Neuronal stem cell (in vitro differentiated cells): Measurements from ENCODE around the gene P3H3.
"Not testable (repeated sequence)": the region's sequence is repeated elsewhere in the genome, so short reads cannot be mapped to it uniquely, and the experiment has no call there.

Source experiments
- DNase-seq: peaks from one replicate; pipeline ENCODE4 v3.0.0-alpha.2; 2013; ENCODE audit warnings: low spot score
- H2AFZ ChIP-seq: one replicate; pipeline ENCODE4 v1.6.1; 2013; ENCODE audit warnings: mild to moderate bottlenecking, low read length, inconsistent platforms
- H2AK5ac ChIP-seq: 2 replicates; pipeline ENCODE4 v1.6.1; 2013; ENCODE audit warnings: low read depth, mild to moderate bottlenecking, inconsistent platforms, low read length, moderate library complexity, mixed read lengths
- H2BK120ac ChIP-seq: 2 replicates; pipeline ENCODE4 v1.6.1; 2013; ENCODE audit warnings: low read depth, mild to moderate bottlenecking, inconsistent platforms, low read length, moderate library complexity, mixed read lengths
- H2BK12ac ChIP-seq: one replicate; pipeline ENCODE4 v1.6.1; 2013; ENCODE audit warnings: low read length, inconsistent platforms
- H2BK15ac ChIP-seq: 2 replicates; pipeline ENCODE4 v1.6.1; 2013; ENCODE audit warnings: mild to moderate bottlenecking, low read length, inconsistent platforms, mixed read lengths
- H2BK5ac ChIP-seq: one replicate; pipeline ENCODE4 v1.6.1; 2013; ENCODE audit warnings: inconsistent platforms, mild to moderate bottlenecking, low read length, moderate library complexity
- H3K14ac ChIP-seq: one replicate; pipeline ENCODE4 v1.6.1; 2013; ENCODE audit warnings: low read length, inconsistent platforms
- H3K18ac ChIP-seq: 2 replicates; pipeline ENCODE4 v1.6.1; 2013; ENCODE audit warnings: low read length, inconsistent platforms
- H3K23ac ChIP-seq: 2 replicates; pipeline ENCODE4 v1.6.1; 2013; ENCODE audit warnings: low read depth, mild to moderate bottlenecking, mixed read lengths, low read length, inconsistent platforms; ENCODE audit not compliant: poor library complexity
- H3K27ac ChIP-seq: replicated peaks from 3 replicates; pipeline ENCODE4 v1.5.1; 2013; ENCODE audit warnings: low read length, inconsistent platforms
- H3K27me3 ChIP-seq, 3 experiments: 2 replicates each; pipeline ENCODE4 v1.6.1; 2013; ENCODE audit warnings: low read length in 3 of 3, mild to moderate bottlenecking in 2 of 3, inconsistent platforms in 1 of 3, low read depth in 1 of 3, mixed read lengths in 1 of 3, moderate library complexity in 1 of 3; ENCODE audit not compliant: control insufficient read depth in 3 of 3, insufficient read depth in 3 of 3
- H3K36me3 ChIP-seq, 2 donors: replicated peaks in 1 of 2; 2 replicates each; pipeline ENCODE4 v1.6.1; 2013; ENCODE audit warnings: low read length in 2 of 2; ENCODE audit not compliant: control insufficient read depth in 2 of 2, insufficient read depth in 2 of 2
- H3K4ac ChIP-seq: 2 replicates; pipeline ENCODE4 v1.6.1; 2013; ENCODE audit warnings: inconsistent platforms, mild to moderate bottlenecking, low read length, moderate library complexity
- H3K4me1 ChIP-seq, 2 donors: 1 replicate in 1 of 2; 2 replicates in 1 of 2; pipeline ENCODE4 v1.6.1; 2013; ENCODE audit warnings: low read length in 2 of 2, low read depth in 1 of 2; ENCODE audit not compliant: control insufficient read depth in 2 of 2, insufficient read depth in 1 of 2
- H3K4me2 ChIP-seq: one replicate; pipeline ENCODE4 v1.6.1; 2013; ENCODE audit warnings: mild to moderate bottlenecking, low read length, inconsistent platforms; ENCODE audit not compliant: insufficient read depth, poor library complexity, severe bottlenecking
- H3K4me3 ChIP-seq, 2 donors: 2 replicates each; pipeline ENCODE4 v1.5.1; 2013; ENCODE audit warnings: low read length in 2 of 2, mild to moderate bottlenecking in 2 of 2, inconsistent platforms in 1 of 2, moderate library complexity in 1 of 2
- H3K79me1 ChIP-seq: one replicate; pipeline ENCODE4 v1.6.1; 2013; ENCODE audit warnings: low read depth, mild to moderate bottlenecking, inconsistent platforms, low read length, moderate library complexity
- H3K9ac ChIP-seq: one replicate; pipeline ENCODE4 v1.6.1; 2013; ENCODE audit warnings: mild to moderate bottlenecking, low read depth, low read length, inconsistent platforms; ENCODE audit not compliant: poor library complexity
- H3K9me3 ChIP-seq, 2 donors: replicated peaks in 1 of 2; 2 replicates each; pipeline versions ENCODE3 to v1.6.1; 2013; ENCODE audit warnings: low read length in 2 of 2, mild to moderate bottlenecking in 2 of 2, inconsistent platforms in 1 of 2, low read depth in 1 of 2, mixed read lengths in 1 of 2, moderate library complexity in 1 of 2; ENCODE audit not compliant: control insufficient read depth in 2 of 2, insufficient read depth in 1 of 2
- H4K8ac ChIP-seq: one replicate; pipeline ENCODE4 v1.6.1; 2013; ENCODE audit warnings: low read depth, mild to moderate bottlenecking, inconsistent platforms, low read length, moderate library complexity
- H4K91ac ChIP-seq: one replicate; pipeline ENCODE4 v1.6.1; 2013; ENCODE audit warnings: low read length, low read depth, mild to moderate bottlenecking, inconsistent platforms; ENCODE audit not compliant: poor library complexity
- WGBS, 2 donors: extraction: QIAGEN DNeasy Blood & Tissue Kit; methylation state at CpG; one replicate each; pipeline ENCODE4 v1.1.7; 2013; ENCODE audit warnings: missing lambda C conversion rate in 2 of 2, mixed read lengths in 1 of 2; ENCODE audit not compliant: insufficient read length in 2 of 2, insufficient replicate concordance in 1 of 2; ENCODE audit errors: extremely low coverage in 2 of 2; 5-methylcytosine and 5-hydroxymethylcytosine counted together

P3H3 gene

GRCh38 chr12:6884539-6884938 is 56.3 kb downstream of the P3H3 start:
- WGBS, 2 donors, result no CpG with 5 or more reads among the region's 22 CpGs
- Histone ChIP-seq H3K4me1 (peaks cover 0 to 5% of the 10 kb centered on the region in 2 donors), H3K36me3 (peaks cover 2 to 14% of the 10 kb centered on the region in 2 donors), H3K27me3 (no peaks in the 10 kb centered on the region), H2BK5ac (no peak overlapping the region), H3K9ac (no peak overlapping the region), H2BK120ac (peak overlapping the region; percentile 48), H3K14ac (no peak overlapping the region), H2BK12ac (peak overlapping the region; percentile 33), H3K4me3 (no peak overlapping the region), H3K18ac (peak overlapping the region; percentile 74), H2AFZ (no peak overlapping the region), H4K91ac (no peak overlapping the region), H4K8ac (no peak overlapping the region), H2BK15ac (no peak overlapping the region), H3K4me2 (no peak overlapping the region), H3K4ac (no peak overlapping the region), H2AK5ac (peak overlapping the region; percentile 81), H3K27ac (peak overlapping the region; percentile 27), H3K79me1 (no peaks in the 10 kb centered on the region), H3K23ac (no peak overlapping the region), H3K9me3 (no peaks in the 10 kb centered on the region)
- no peak for DNase-seq

- not testable (repeated sequence) for H2BK12ac ChIP-seq, H4K91ac ChIP-seq, H3K9me3 ChIP-seq, H3K9ac ChIP-seq, H3K4me1 ChIP-seq, H3K23ac ChIP-seq, H2BK120ac ChIP-seq, H2BK5ac ChIP-seq, H3K18ac ChIP-seq, H2BK15ac ChIP-seq, DNase-seq, H2AFZ ChIP-seq, H2AK5ac ChIP-seq, H3K4ac ChIP-seq, H3K14ac ChIP-seq, H3K27me3 ChIP-seq, H3K4me3 ChIP-seq, H3K79me1 ChIP-seq
- H4K8ac ChIP-seq, result peak overlapping the region; percentile 82
- peak overlapping the region; percentile 11 for H3K4me2 ChIP-seq
- peak overlapping the region; percentile 58 for H3K27ac ChIP-seq
- H3K36me3 ChIP-seq, result peaks cover 2 to 14% of the 10 kb centered on the region in 2 donors
- WGBS, 2 donors, result no CpG with 5 or more reads among the region's 15 CpGs
Observed at GRCh38 chr12:6886206-6886999, 58.2 kb downstream of the P3H3 start.

GRCh38 chr12:6887460-6887859 is 59.3 kb downstream of the P3H3 start:
- H3K4ac ChIP-seq, result no peak overlapping the region
- no peak overlapping the region for H4K8ac ChIP-seq
- no peak overlapping the region for H3K9ac ChIP-seq
- WGBS, 2 donors, result no CpG with 5 or more reads among the region's 8 CpGs
- H2BK15ac ChIP-seq, result no peak overlapping the region
- DNase-seq, result no peak
- no peak overlapping the region for H3K23ac ChIP-seq
- no peaks in the 10 kb centered on the region for H3K27me3 ChIP-seq
- H3K4me1 ChIP-seq, result peaks cover 5 to 9% of the 10 kb centered on the region in 2 donors
- no peak overlapping the region for H3K14ac ChIP-seq
- no peak overlapping the region for H3K18ac ChIP-seq
- no peak overlapping the region for H2AK5ac ChIP-seq
- no peaks in the 10 kb centered on the region for H3K79me1 ChIP-seq
- H4K91ac ChIP-seq, result no peak overlapping the region
- H3K36me3 ChIP-seq, result peaks cover 2 to 14% of the 10 kb centered on the region in 2 donors
- no peak overlapping the region for H2BK5ac ChIP-seq
- H3K4me2 ChIP-seq, result no peak overlapping the region
- H3K27ac ChIP-seq, result no peak overlapping the region
- no peak overlapping the region for H3K4me3 ChIP-seq
- no peak overlapping the region for H2BK12ac ChIP-seq
- no peaks in the 10 kb centered on the region for H3K9me3 ChIP-seq
- H2BK120ac ChIP-seq, result no peak overlapping the region
- no peak overlapping the region for H2AFZ ChIP-seq

- H3K79me1 ChIP-seq, result no peaks in the 10 kb centered on the region
- H3K4me1 ChIP-seq, result peaks cover 5 to 9% of the 10 kb centered on the region in 2 donors
- no peak overlapping the region for H3K4ac ChIP-seq
- no peak overlapping the region for H2BK5ac ChIP-seq
- H3K9me3 ChIP-seq, result no peaks in the 10 kb centered on the region
- no peak overlapping the region for H3K4me3 ChIP-seq
- H3K27me3 ChIP-seq, result no peaks in the 10 kb centered on the region
- DNase-seq, result no peak
- H3K4me2 ChIP-seq, result no peak overlapping the region
- no peak overlapping the region for H2BK15ac ChIP-seq
- no peak overlapping the region for H2BK120ac ChIP-seq
- no peak overlapping the region for H3K9ac ChIP-seq
- no CpG with 5 or more reads among the region's 2 CpGs for WGBS, 2 donors
- no peak overlapping the region for H3K14ac ChIP-seq
- H4K91ac ChIP-seq, result no peak overlapping the region
- no peak overlapping the region for H2AFZ ChIP-seq
- no peak overlapping the region for H4K8ac ChIP-seq
- H3K18ac ChIP-seq, result no peak overlapping the region
- H3K27ac ChIP-seq, result no peak overlapping the region
- H3K23ac ChIP-seq, result no peak overlapping the region
- no peak overlapping the region for H2BK12ac ChIP-seq
- peaks cover 2 to 14% of the 10 kb centered on the region in 2 donors for H3K36me3 ChIP-seq
- H2AK5ac ChIP-seq, result no peak overlapping the region
Observed at GRCh38 chr12:6888360-6888759, 60.2 kb downstream of the P3H3 start.
